Measurements from ENCODE around the gene CXXC4. TPM values are rescaled to one million over a fixed set of nuclear protein-coding genes. Genes with fewer than 3 reads are reported as not detected.

Gene CXXC4
- polyA plus RNA-seq, 3 donors: not detected

DNA sequence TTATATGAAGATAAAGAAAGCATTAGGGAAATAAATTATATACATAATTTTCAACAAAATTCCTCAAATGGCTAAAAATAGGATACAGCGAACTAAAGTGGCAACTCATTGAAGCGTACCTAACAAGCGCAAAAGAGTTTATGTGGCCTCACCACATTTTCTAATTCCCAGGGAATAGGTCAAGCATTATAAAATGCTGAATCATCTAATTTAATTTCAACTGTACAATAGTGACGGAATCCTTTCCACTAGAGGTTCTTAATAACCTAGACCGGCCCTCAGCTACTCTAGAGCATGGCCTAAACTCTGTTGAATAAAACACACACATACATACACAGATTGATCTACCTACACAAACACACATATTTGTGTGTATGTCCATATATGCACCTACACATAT, 29.1 kb downstream of the CXXC4 start:
- no peaks in the 10 kb centered on the region for H3K79me2 ChIP-seq (ENCODE audit: insufficient read depth, low read length)
- H3K9me3 ChIP-seq (replicated peaks in 1 of 2; ENCODE audit: control insufficient read depth in 1 of 2, insufficient read depth in 1 of 2, low read length in 2 of 2): no peaks in the 10 kb centered on the region
- no peak overlapping the region for H3K27ac Mint-ChIP-seq
- 96% methylated on average over 4 of the region's 5 CpGs for WGBS (ENCODE audit: insufficient coverage)
- no peaks in the 10 kb centered on the region for H3K36me3 Mint-ChIP-seq
- H3K4me1 ChIP-seq (ENCODE audit: control insufficient read depth in 1 of 2, insufficient read depth in 2 of 2, low read length in 2 of 2): no peaks in the 10 kb centered on the region
- H3K27me3 Mint-ChIP-seq (ENCODE audit: low read depth in 3 of 3): peaks cover 0 to 1% (median 0%) of the 10 kb centered on the region in 3 donors
- no peaks in the 10 kb centered on the region for H4K20me1 ChIP-seq (ENCODE audit: insufficient read depth, low read length)
- H3K4me1 Mint-ChIP-seq: no peaks in the 10 kb centered on the region
- H3K27me3 ChIP-seq (ENCODE audit: control insufficient read depth in 2 of 2, insufficient read depth in 2 of 2, low read length in 2 of 2): no peaks in the 10 kb centered on the region
- H3K4me2 ChIP-seq (replicated peaks; ENCODE audit: extremely low read depth, low read length, poor library complexity, severe bottlenecking): no peak overlapping the region
- no peak overlapping the region for H3K9ac ChIP-seq (ENCODE audit: insufficient read depth, low read length, poor library complexity, severe bottlenecking)
- no peak overlapping the region for H3K4me3 ChIP-seq (replicated peaks in 1 of 3; ENCODE audit: low read depth in 2 of 3, low read length in 3 of 3)
- no peak for DNase-seq
- peaks cover 0 to 2% (median 0%) of the 10 kb centered on the region in 7 donors for H3K9me3 Mint-ChIP-seq
- intact Hi-C loops (cut with micrococcal nuclease): no loop called here
- no peaks in the 10 kb centered on the region for H3K36me3 ChIP-seq (replicated peaks in 1 of 2; ENCODE audit: control insufficient read depth in 1 of 2, insufficient read depth in 2 of 2, low read length in 2 of 2)
- H2AFZ ChIP-seq (ENCODE audit: insufficient read depth, low read depth, low read length, poor library complexity, severe bottlenecking): no peak overlapping the region
- no peak overlapping the region for H3K27ac ChIP-seq (ENCODE audit: low read depth in 1 of 2, low read length in 2 of 2)
- no peak overlapping the region for H3K4me3 Mint-ChIP-seq
- TF ChIP-seq CTCF (IDR thresholded peaks at IDR 0.05): no peak

GRCh38 chr4:104465201-104465600, 29.5 kb downstream of the CXXC4 start:
- intact Hi-C loops (cut with micrococcal nuclease): no loop called here
- Mint-ChIP-seq H3K36me3 (no peaks in the 10 kb centered on the region), H3K4me3 (no peak overlapping the region), H3K27ac (no peak overlapping the region), H3K4me1 (no peaks in the 10 kb centered on the region), H3K27me3 (ENCODE audit: low read depth in 3 of 3) (peaks cover 0 to 1% (median 0%) of the 10 kb centered on the region in 3 donors), H3K9me3 (peaks cover 0 to 2% (median 0%) of the 10 kb centered on the region in 7 donors)
- no peak for TF ChIP-seq CTCF (IDR thresholded peaks at IDR 0.05)
- Histone ChIP-seq H3K4me2 (replicated peaks; ENCODE audit: extremely low read depth, low read length, poor library complexity, severe bottlenecking) (no peak overlapping the region), H4K20me1 (ENCODE audit: insufficient read depth, low read length) (no peaks in the 10 kb centered on the region), H3K4me3 (replicated peaks in 1 of 3; ENCODE audit: low read depth in 2 of 3, low read length in 3 of 3) (no peak overlapping the region), H2AFZ (ENCODE audit: insufficient read depth, low read depth, low read length, poor library complexity, severe bottlenecking) (no peak overlapping the region), H3K4me1 (ENCODE audit: control insufficient read depth in 1 of 2, insufficient read depth in 2 of 2, low read length in 2 of 2) (no peaks in the 10 kb centered on the region), H3K9ac (ENCODE audit: insufficient read depth, low read length, poor library complexity, severe bottlenecking) (no peak overlapping the region), H3K9me3 (replicated peaks in 1 of 2; ENCODE audit: control insufficient read depth in 1 of 2, insufficient read depth in 1 of 2, low read length in 2 of 2) (no peaks in the 10 kb centered on the region), H3K27me3 (ENCODE audit: control insufficient read depth in 2 of 2, insufficient read depth in 2 of 2, low read length in 2 of 2) (no peaks in the 10 kb centered on the region), H3K36me3 (replicated peaks in 1 of 2; ENCODE audit: control insufficient read depth in 1 of 2, insufficient read depth in 2 of 2, low read length in 2 of 2) (no peaks in the 10 kb centered on the region), H3K27ac (ENCODE audit: low read depth in 1 of 2, low read length in 2 of 2) (no peak overlapping the region), H3K79me2 (ENCODE audit: insufficient read depth, low read length) (no peaks in the 10 kb centered on the region)
- no CpG with 5 or more reads among the region's 1 CpG for WGBS (ENCODE audit: insufficient coverage)
- DNase-seq: no peak

Measured in CD14-positive monocyte (primary cell).